ENCODE measurements around the gene RNF11. TPM values are rescaled to one million over a fixed set of nuclear protein-coding genes. Genes with fewer than 3 reads are reported as not detected.

RNF11 gene
- total RNA-seq, 1 donor from 2014 or later: 81.4 TPM

DNA sequence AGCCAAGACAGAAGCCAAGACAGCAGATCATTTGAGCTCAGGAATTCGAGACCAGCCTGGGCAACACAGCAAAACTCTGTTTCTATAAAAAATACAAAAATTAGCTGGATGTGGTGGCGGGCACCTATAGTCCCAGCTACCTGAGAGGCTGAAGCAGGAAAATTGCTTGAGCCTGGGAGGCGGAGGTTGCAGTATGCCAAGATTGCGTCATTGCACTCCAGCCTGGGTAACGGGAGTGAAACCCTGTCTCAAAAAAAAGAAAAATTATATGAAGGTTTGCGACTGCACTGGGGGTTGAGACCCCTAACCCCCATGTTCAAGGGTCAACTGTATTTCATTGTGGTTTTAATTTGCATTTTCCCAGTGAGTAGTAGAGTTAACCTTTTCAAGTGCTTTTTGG, 16.3 kb downstream of the RNF11 start:
- TF ChIP-seq, protein P1, sequence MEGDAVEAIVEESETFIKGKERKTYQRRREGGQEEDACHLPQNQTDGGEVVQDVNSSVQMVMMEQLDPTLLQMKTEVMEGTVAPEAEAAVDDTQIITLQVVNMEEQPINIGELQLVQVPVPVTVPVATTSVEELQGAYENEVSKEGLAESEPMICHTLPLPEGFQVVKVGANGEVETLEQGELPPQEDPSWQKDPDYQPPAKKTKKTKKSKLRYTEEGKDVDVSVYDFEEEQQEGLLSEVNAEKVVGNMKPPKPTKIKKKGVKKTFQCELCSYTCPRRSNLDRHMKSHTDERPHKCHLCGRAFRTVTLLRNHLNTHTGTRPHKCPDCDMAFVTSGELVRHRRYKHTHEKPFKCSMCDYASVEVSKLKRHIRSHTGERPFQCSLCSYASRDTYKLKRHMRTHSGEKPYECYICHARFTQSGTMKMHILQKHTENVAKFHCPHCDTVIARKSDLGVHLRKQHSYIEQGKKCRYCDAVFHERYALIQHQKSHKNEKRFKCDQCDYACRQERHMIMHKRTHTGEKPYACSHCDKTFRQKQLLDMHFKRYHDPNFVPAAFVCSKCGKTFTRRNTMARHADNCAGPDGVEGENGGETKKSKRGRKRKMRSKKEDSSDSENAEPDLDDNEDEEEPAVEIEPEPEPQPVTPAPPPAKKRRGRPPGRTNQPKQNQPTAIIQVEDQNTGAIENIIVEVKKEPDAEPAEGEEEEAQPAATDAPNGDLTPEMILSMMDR (conservative IDR thresholded peaks at IDR 0.05; ENCODE audit: low read depth, low read length): no peak
- no peak for DNase-seq (ENCODE audit: low read depth)
- H3K4me3 ChIP-seq (ENCODE audit: low read depth, low read length): no peak overlapping the region

DNA sequence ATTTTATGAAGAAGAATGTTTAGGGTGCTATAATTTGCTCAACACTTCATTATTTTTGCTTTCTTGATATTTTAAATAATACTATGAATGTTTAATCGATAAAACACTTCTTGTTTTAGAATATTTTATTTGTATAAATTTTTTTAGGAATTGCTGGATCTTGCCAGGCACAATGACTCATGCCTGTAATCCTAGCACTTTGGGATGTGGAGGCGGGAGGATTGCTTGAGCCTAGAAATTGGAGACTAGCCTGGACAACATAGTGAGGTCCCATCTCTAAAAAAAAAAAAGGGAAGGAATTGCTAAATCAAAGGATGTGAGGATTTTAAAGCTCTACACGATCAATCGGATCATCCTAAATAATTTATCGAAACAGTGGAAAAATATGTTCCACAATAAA, 17.6 kb downstream of the RNF11 start:
- no peak for DNase-seq (ENCODE audit: low read depth)
- TF ChIP-seq, protein P1 (conservative IDR thresholded peaks at IDR 0.05; ENCODE audit: low read depth, low read length): no peak

DNA sequence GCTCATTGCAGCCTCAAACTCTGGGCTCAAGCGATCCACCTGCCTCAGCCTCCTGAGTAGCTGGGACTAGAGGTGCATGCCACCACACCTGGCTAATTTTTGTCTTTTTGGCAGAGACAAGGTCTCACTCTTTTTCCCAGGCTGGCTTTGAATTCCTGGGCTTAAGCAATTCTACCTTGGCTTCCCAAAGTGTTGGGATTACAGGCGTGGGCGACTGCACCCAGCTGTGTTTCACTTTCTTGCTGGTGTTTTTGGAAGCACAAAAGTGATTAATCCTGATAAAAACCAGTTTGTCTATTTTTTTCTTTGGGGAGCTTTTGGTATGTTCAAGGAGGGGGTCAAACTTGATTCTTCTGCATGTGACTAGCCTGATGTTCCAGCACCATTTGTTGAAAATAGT, 19.3 kb downstream of the RNF11 start:
- no peak for DNase-seq (ENCODE audit: low read depth)
- no peak overlapping the region for H3K4me3 ChIP-seq (ENCODE audit: low read depth, low read length)
- TF ChIP-seq, protein P1 (conservative IDR thresholded peaks at IDR 0.05; ENCODE audit: low read depth, low read length): no peak

More for the DNA sequence above, 17.6 kb downstream of the RNF11 start:
- H3K4me3 ChIP-seq (ENCODE audit: low read depth, low read length): no peak overlapping the region

DNA sequence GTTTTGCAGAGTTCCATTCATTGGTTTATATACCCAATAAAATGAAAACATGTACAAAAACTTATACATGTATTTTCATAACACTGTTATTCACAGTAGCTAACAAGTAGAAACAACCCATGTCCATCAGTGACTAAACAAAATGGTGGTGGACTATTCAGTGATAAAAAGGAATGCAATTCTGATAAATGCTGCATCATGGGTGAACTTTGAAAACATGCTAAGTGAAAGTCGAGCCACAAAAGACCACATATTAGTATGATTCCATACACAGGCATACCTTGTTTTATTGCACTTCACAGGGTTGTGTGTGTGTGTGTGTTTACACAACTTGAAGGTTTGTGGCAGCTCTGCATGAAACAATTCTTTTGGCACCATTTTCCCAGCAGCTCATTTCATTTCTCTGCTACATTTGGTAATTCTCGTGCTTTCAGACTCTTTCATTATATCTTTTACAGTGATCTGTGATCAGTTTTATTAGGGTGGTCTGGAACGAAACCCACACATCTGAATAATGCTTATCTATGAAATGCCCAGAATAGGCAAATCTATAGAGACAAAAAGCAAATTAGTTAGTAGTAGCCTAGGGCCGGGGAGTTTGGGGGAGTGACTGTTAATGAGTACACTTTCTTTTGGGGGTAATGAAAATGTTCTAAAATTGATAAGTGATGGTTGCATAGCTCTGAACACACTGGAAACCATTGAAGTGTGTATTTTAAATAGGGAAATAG, 27.2 kb downstream of the RNF11 start:
- no peak for DNase-seq (ENCODE audit: low read depth)
- no peak overlapping the region for H3K4me3 ChIP-seq (ENCODE audit: low read depth, low read length)
- TF ChIP-seq, protein P1 (conservative IDR thresholded peaks at IDR 0.05; ENCODE audit: low read depth, low read length): no peak

DNA sequence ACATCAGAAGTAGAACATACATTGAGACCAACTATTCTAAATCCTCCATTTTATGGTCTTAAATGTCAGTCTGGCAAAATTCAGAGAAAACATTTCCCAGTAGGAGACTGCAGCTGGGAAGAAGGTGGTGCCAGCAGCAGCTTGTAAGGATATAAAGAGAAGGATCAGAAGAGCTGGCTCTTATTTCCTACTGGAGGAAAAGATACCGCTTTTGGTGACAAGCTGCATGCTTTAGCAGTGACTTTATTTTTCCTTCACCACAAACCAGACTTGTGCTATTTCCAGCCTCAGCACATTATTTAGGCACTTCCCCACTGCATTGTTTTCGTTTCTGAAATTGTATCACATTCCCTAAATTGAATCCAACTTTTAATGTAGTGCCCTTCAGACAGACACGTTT, 28.4 kb downstream of the RNF11 start:
- DNase-seq (ENCODE audit: low read depth): no peak
- H3K4me3 ChIP-seq (ENCODE audit: low read depth, low read length): no peak overlapping the region
- TF ChIP-seq, protein P1 (conservative IDR thresholded peaks at IDR 0.05; ENCODE audit: low read depth, low read length): no peak

DNA sequence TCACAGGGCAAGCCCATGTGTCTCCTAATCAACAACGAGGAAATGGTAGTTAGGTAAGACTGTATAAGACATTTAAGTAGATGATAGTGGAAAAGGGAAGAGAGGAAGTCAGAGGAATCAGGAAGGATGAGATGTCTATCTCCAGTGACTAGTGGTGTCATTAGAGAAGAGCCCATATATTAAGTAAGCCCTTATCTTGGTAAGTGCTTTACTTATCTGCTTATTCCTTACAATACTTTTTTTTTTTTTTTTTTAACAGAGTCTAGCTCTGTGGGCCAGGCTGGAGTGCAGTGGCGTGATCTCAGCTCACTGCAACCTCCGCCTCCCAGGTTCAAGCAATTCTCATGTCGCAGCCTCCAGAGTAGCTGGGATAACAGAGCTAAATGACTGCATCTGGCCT, 29.5 kb downstream of the RNF11 start:
- H3K4me3 ChIP-seq (ENCODE audit: low read depth, low read length): no peak overlapping the region
- no peak for DNase-seq (ENCODE audit: low read depth)
- TF ChIP-seq, protein P1 (conservative IDR thresholded peaks at IDR 0.05; ENCODE audit: low read depth, low read length): no peak

DNA sequence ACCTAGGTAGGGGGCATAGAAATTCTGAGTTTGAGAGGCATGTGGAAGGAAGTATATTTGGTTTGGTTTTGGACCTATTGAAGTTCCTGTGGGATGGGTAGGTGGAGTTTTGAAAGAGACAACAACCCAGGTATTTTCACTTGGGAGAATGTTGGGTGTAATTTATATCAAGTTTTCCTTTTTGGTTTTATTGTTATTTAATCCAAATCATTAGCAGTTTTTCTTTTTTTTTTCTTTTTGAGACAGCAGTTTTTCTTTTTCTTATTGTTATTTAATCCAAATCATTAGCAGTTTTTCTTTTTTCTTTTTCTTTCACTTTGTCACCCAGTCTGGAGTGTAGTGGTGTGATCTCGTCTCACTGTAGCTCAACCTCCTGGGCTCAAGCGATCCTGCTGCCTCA, 30.1 kb downstream of the RNF11 start:
- H3K4me3 ChIP-seq (ENCODE audit: low read depth, low read length): no peak overlapping the region
- TF ChIP-seq, protein P1 (conservative IDR thresholded peaks at IDR 0.05; ENCODE audit: low read depth, low read length): no peak
- no peak for DNase-seq (ENCODE audit: low read depth)
